ENCODE results near the gene KRTAP5-7. TPM values are rescaled to one million over a fixed set of nuclear protein-coding genes. Genes with fewer than 3 reads are reported as not detected.

The KRTAP5-7 gene
- total RNA-seq, 1 donor from 2014 or later, result not detected

DNA sequence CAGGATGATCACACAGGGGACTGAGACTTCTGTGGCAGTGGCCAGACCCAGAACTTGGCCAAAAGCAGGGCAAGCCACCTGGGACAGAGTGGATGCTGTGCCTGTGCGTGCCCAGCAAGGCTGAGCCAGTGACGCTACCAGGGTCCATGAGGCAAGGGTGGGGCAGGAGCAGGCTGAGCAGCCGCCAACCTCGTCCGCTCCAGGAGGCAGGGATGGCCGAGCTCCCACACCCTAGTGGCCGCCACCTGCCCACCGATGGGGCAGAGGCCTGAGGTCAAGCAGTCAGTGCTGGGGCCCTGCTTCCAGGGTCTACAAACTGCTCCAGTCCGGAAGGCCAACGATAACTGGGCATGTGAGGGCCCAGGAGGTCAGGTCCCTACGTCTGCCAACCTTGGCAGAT, 28.4 kb downstream of the KRTAP5-7 start:
- H3K36me3 Mint-ChIP-seq (ENCODE audit: low read depth, unreplicated experiment), result no peaks in the 10 kb centered on the region
- no peak overlapping the region for H3K4me3 Mint-ChIP-seq (ENCODE audit: unreplicated experiment)
- no peak for FAIRE-seq
- Histone ChIP-seq H3K79me2 (ENCODE audit: insufficient read depth, low read length) (no peaks in the 10 kb centered on the region), H2AFZ (ENCODE audit: low read depth, low read length) (no peak overlapping the region), H3K27me3 (ENCODE audit: insufficient read depth, low read length) (peaks cover 3% of the 10 kb centered on the region), H3K4me1 (ENCODE audit: insufficient read depth, low read length) (no peaks in the 10 kb centered on the region), H3K9me3 (ENCODE audit: insufficient read depth, low read depth, low read length) (no peaks in the 10 kb centered on the region), H3K27ac (ENCODE audit: low read depth, low read length) (no peak overlapping the region), H3K4me2 (ENCODE audit: low read length) (no peak overlapping the region), H4K20me1 (ENCODE audit: insufficient read depth, low read length) (no peaks in the 10 kb centered on the region), H3K4me3 (ENCODE audit: insufficient read depth, low read depth, low read length) (no peak overlapping the region), H3K9ac (ENCODE audit: low read length) (no peak overlapping the region), H3K36me3 (ENCODE audit: insufficient read depth, low read length) (no peaks in the 10 kb centered on the region)
- peaks cover 5% of the 10 kb centered on the region for H3K9me3 Mint-ChIP-seq (ENCODE audit: unreplicated experiment)
- peaks cover 18% of the 10 kb centered on the region for H3K27me3 Mint-ChIP-seq (ENCODE audit: low read depth, unreplicated experiment)
- H3K27ac Mint-ChIP-seq (ENCODE audit: unreplicated experiment), result no peak overlapping the region
- H3K4me1 Mint-ChIP-seq (ENCODE audit: low read depth, unreplicated experiment), result no peaks in the 10 kb centered on the region
- no peak for DNase-seq (ENCODE audit: low read depth)
- TF ChIP-seq, protein P1, sequence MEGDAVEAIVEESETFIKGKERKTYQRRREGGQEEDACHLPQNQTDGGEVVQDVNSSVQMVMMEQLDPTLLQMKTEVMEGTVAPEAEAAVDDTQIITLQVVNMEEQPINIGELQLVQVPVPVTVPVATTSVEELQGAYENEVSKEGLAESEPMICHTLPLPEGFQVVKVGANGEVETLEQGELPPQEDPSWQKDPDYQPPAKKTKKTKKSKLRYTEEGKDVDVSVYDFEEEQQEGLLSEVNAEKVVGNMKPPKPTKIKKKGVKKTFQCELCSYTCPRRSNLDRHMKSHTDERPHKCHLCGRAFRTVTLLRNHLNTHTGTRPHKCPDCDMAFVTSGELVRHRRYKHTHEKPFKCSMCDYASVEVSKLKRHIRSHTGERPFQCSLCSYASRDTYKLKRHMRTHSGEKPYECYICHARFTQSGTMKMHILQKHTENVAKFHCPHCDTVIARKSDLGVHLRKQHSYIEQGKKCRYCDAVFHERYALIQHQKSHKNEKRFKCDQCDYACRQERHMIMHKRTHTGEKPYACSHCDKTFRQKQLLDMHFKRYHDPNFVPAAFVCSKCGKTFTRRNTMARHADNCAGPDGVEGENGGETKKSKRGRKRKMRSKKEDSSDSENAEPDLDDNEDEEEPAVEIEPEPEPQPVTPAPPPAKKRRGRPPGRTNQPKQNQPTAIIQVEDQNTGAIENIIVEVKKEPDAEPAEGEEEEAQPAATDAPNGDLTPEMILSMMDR (IDR thresholded peaks at IDR 0.05; ENCODE audit: insufficient read depth, low read depth, low read length), result no peak
- TF ChIP-seq EZH2 (IDR thresholded peaks at IDR 0.05; ENCODE audit: insufficient read depth, low read length), result no peak

DNA sequence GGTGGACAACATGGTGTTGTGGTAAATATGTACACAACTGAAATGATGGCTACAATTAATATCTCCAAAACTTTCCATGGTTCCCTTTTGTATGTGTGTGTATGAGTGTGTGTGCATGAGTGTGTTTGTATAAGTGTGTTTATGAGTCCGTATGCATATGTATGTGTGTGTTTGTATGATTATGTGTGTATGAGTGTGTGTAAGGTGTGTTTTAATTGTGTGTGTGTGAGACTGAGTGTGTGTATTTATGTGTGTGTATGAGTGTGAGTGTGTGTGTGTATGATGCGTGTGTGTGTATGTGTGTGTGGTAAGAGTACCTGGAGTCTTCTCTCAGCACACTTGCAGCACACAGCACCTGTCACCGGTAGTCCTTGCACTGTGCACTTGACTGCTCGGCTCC, 29.0 kb downstream of the KRTAP5-7 start:
- FAIRE-seq, result no peak
- Mint-ChIP-seq H3K4me1 (ENCODE audit: low read depth, unreplicated experiment) (no peaks in the 10 kb centered on the region), H3K36me3 (ENCODE audit: low read depth, unreplicated experiment) (no peaks in the 10 kb centered on the region)

DNA sequence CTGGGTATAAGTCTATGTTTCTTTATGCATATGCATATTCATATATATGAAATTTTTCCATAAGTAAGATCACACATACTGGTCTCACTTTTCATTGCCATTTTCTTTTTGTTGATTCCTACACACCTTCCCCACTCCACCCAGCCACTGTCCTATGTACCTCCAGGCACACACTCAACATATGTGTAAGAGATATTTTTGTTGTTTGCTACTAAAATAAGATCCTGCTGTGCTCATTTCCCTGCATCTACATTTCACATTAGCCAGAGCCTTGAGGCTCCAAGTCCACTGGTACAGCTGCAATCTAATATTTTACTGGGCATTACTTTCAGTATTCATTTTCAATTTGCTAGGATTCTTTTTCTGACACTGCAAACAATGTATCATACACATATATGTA, 30.2 kb downstream of the KRTAP5-7 start:
- Histone ChIP-seq H3K79me2 (ENCODE audit: insufficient read depth, low read length) (no peaks in the 10 kb centered on the region), H3K9me3 (ENCODE audit: insufficient read depth, low read depth, low read length) (no peaks in the 10 kb centered on the region), H3K27ac (ENCODE audit: low read depth, low read length) (no peak overlapping the region), H3K36me3 (ENCODE audit: insufficient read depth, low read length) (no peaks in the 10 kb centered on the region), H3K9ac (ENCODE audit: low read length) (no peak overlapping the region), H4K20me1 (ENCODE audit: insufficient read depth, low read length) (no peaks in the 10 kb centered on the region), H3K27me3 (ENCODE audit: insufficient read depth, low read length) (peaks cover 5% of the 10 kb centered on the region), H2AFZ (ENCODE audit: low read depth, low read length) (no peak overlapping the region), H3K4me3 (ENCODE audit: insufficient read depth, low read depth, low read length) (no peak overlapping the region), H3K4me1 (ENCODE audit: insufficient read depth, low read length) (no peaks in the 10 kb centered on the region), H3K4me2 (ENCODE audit: low read length) (no peak overlapping the region)
- Mint-ChIP-seq H3K27me3 (ENCODE audit: low read depth, unreplicated experiment) (peaks cover 14% of the 10 kb centered on the region), H3K4me1 (ENCODE audit: low read depth, unreplicated experiment) (no peaks in the 10 kb centered on the region), H3K4me3 (ENCODE audit: unreplicated experiment) (no peak overlapping the region), H3K27ac (ENCODE audit: unreplicated experiment) (no peak overlapping the region), H3K9me3 (ENCODE audit: unreplicated experiment) (peaks cover 6% of the 10 kb centered on the region), H3K36me3 (ENCODE audit: low read depth, unreplicated experiment) (no peaks in the 10 kb centered on the region)
- TF ChIP-seq EZH2 (IDR thresholded peaks at IDR 0.05; ENCODE audit: insufficient read depth, low read length), result no peak
- TF ChIP-seq, protein P1 (IDR thresholded peaks at IDR 0.05; ENCODE audit: insufficient read depth, low read depth, low read length), result no peak
- no peak for DNase-seq (ENCODE audit: low read depth)
- FAIRE-seq, result no peak

More for the DNA sequence above, 29.0 kb downstream of the KRTAP5-7 start:
- TF ChIP-seq, protein P1 (IDR thresholded peaks at IDR 0.05; ENCODE audit: insufficient read depth, low read depth, low read length), result no peak
- TF ChIP-seq EZH2 (IDR thresholded peaks at IDR 0.05; ENCODE audit: insufficient read depth, low read length), result no peak
- Mint-ChIP-seq H3K4me3 (ENCODE audit: unreplicated experiment) (no peak overlapping the region), H3K27me3 (ENCODE audit: low read depth, unreplicated experiment) (peaks cover 14% of the 10 kb centered on the region), H3K27ac (ENCODE audit: unreplicated experiment) (no peak overlapping the region), H3K9me3 (ENCODE audit: unreplicated experiment) (peaks cover 4% of the 10 kb centered on the region)
- no peak overlapping the region for H3K4me3 ChIP-seq (ENCODE audit: insufficient read depth, low read depth, low read length)
- peaks cover 3% of the 10 kb centered on the region for H3K27me3 ChIP-seq (ENCODE audit: insufficient read depth, low read length)
- DNase-seq (ENCODE audit: low read depth), result no peak
- H3K27ac ChIP-seq (ENCODE audit: low read depth, low read length), result no peak overlapping the region
- H3K4me2 ChIP-seq (ENCODE audit: low read length), result no peak overlapping the region
- H3K79me2 ChIP-seq (ENCODE audit: insufficient read depth, low read length), result no peaks in the 10 kb centered on the region
- no peaks in the 10 kb centered on the region for H3K4me1 ChIP-seq (ENCODE audit: insufficient read depth, low read length)
- no peaks in the 10 kb centered on the region for H3K9me3 ChIP-seq (ENCODE audit: insufficient read depth, low read depth, low read length)
- H4K20me1 ChIP-seq (ENCODE audit: insufficient read depth, low read length), result no peaks in the 10 kb centered on the region
- no peaks in the 10 kb centered on the region for H3K36me3 ChIP-seq (ENCODE audit: insufficient read depth, low read length)
- no peak overlapping the region for H3K9ac ChIP-seq (ENCODE audit: low read length)
- no peak overlapping the region for H2AFZ ChIP-seq (ENCODE audit: low read depth, low read length)
